Epithelial cell of prostate (primary cell): ENCODE data around the gene SYF2.
A peak's percentile ranks its signal among the peaks of the same experiment; 100 is the strongest.
"Not testable (repeated sequence)": the region's sequence is repeated elsewhere in the genome, so short reads cannot be mapped to it uniquely, and the experiment has no call there.

ENCODE experiments used
- DNase-seq: peaks from one replicate; pipeline ENCODE4 v3.0.0-alpha.2; 2011; ENCODE audit warnings: low read depth, low spot score
- H3K27ac ChIP-seq: fragments of 450-650 bp; 2 replicates; pipeline ENCODE4 v1.5.1; 2017; ENCODE audit warnings: mild to moderate bottlenecking

Gene SYF2

GRCh38 chr1:25209516-25209915 is 22.8 kb downstream of the SYF2 start:
- no peak overlapping the region for H3K27ac ChIP-seq
- no peak for DNase-seq

GRCh38 chr1:25208561-25209222 is 23.6 kb downstream of the SYF2 start:
- DNase-seq, result no peak
- H3K27ac ChIP-seq, result no peak overlapping the region

- no peak for DNase-seq
- no peak overlapping the region for H3K27ac ChIP-seq
Observed at GRCh38 chr1:25208092-25208491, 24.2 kb downstream of the SYF2 start.

GRCh38 chr1:25206201-25206600 is 26.1 kb downstream of the SYF2 start:
- DNase-seq, result no peak
- no peak overlapping the region for H3K27ac ChIP-seq

- H3K27ac ChIP-seq, result no peak overlapping the region
- DNase-seq, result no peak
Observed at GRCh38 chr1:25205786-25206185, 26.5 kb downstream of the SYF2 start.

GRCh38 chr1:25204797-25205480 is 27.4 kb downstream of the SYF2 start:
- H3K27ac ChIP-seq, result no peak overlapping the region
- no peak for DNase-seq

- no peak for DNase-seq
- no peak overlapping the region for H3K27ac ChIP-seq
Observed at GRCh38 chr1:25201006-25201405, 31.3 kb downstream of the SYF2 start.

GRCh38 chr1:25199819-25200620 is 32.3 kb downstream of the SYF2 start:
- H3K27ac ChIP-seq, result no peak overlapping the region
- no peak for DNase-seq

- peak overlapping the region; percentile 70 for H3K27ac ChIP-seq
- no peak for DNase-seq
Observed at GRCh38 chr1:25198663-25199252, 33.5 kb downstream of the SYF2 start.

GRCh38 chr1:25197982-25198662 is 34.2 kb downstream of the SYF2 start:
- H3K27ac ChIP-seq, result peak overlapping the region; percentile 70
- DNase-seq, result peak; percentile 22

- peak overlapping the region; percentile 70 for H3K27ac ChIP-seq
- DNase-seq, result no peak
Observed at GRCh38 chr1:25197235-25197975, 34.9 kb downstream of the SYF2 start.

- no peak overlapping the region for H3K27ac ChIP-seq
- DNase-seq, result no peak
Observed at GRCh38 chr1:25196830-25197229, 35.5 kb downstream of the SYF2 start.

GRCh38 chr1:25195835-25196234 is 36.5 kb downstream of the SYF2 start:
- H3K27ac ChIP-seq, result peak overlapping the region; percentile 65
- no peak for DNase-seq

GRCh38 chr1:25194572-25195020 is 37.7 kb downstream of the SYF2 start:
- DNase-seq, result peak; percentile 84
- H3K27ac ChIP-seq, result peak overlapping the region; percentile 65

- no peak for DNase-seq
- peak overlapping the region; percentile 65 for H3K27ac ChIP-seq
Observed at GRCh38 chr1:25194054-25194453, 38.2 kb downstream of the SYF2 start.

GRCh38 chr1:25193229-25193628 is 39.1 kb downstream of the SYF2 start:
- DNase-seq, result no peak

GRCh38 chr1:25192154-25192553 is 40.1 kb downstream of the SYF2 start:
- H3K27ac ChIP-seq, result no peak overlapping the region
- DNase-seq, result no peak

More at GRCh38 chr1:25193229-25193628, 39.1 kb downstream of the SYF2 start:
- no peak overlapping the region for H3K27ac ChIP-seq

- no peak overlapping the region for H3K27ac ChIP-seq
- no peak for DNase-seq
Observed at GRCh38 chr1:25190260-25190659, 42.0 kb downstream of the SYF2 start.

- not testable (repeated sequence) for DNase-seq
Observed at GRCh38 chr1:25187904-25188303, 44.4 kb downstream of the SYF2 start.

More at GRCh38 chr1:25187904-25188303, 44.4 kb downstream of the SYF2 start:
- H3K27ac ChIP-seq, result not testable (repeated sequence)
